ENCODE results near the gene LMF2. TPM values are rescaled to one million over a fixed set of nuclear protein-coding genes. Genes with fewer than 3 reads are reported as not detected.

LMF2 gene
- total RNA-seq, 1 experiment from 2014 or later: 56.9 TPM

DNA sequence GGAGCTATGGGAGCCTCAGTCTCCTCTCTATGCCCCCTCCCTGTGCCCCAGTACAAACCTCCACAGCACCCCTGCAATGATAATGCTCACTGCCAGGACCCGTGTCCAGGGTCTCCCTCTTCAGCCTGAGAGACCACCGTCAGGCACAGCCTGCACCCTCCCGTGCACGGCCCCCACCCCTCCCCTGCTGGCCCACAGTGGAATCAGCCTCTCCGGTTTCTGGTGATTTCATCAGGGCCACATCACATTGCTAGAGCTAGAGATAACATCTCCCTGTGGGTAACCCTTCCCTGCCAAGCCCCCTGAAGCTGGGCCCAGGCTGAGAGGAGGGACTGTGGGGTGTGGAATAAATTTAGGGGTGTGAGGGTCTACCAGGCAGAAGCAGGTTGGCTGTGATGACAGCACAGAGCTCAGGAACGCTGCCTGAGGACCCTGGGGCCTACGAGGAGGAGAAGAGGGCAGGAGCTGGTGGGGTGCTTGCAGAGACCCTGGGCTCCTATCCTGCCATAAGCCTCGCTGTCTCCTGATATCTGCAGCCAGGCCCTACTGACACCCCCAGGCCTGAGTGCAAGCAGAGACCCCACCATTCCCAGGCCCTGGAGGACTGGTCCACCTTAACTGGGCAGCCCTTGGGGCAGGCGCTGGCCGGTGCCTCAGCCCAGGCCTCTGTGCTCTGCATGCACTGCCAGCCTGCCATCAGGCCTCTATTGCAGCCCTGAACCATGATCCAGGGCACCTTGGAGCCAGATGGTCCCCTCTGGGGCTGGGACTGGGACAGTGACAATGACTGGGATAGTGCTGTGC, 38.2 kb upstream of the LMF2 start, which contains the start of gene KLHDC7B:
Gene KLHDC7B, plus strand, starts transcription at position 378 of the 804 bp plus-strand sequence. Its CDS starts 345 bp downstream, at position 723.
- Histone ChIP-seq H3K36me3 (ENCODE audit: control insufficient read depth in 1 of 2, insufficient read depth in 2 of 2, low read length in 2 of 2) (no peaks in the 10 kb centered on the region), H3K9ac (ENCODE audit: low read length) (peak within 1 kb of the TSS; percentile 53; the same call in 1 of the 2 replicates), H3K9me3 (ENCODE audit: control insufficient read depth in 1 of 2, insufficient read depth in 1 of 2, low read depth in 1 of 2, low read length in 2 of 2) (no peaks in the 10 kb centered on the region), H4K20me1 (ENCODE audit: insufficient read depth) (no peaks in the 10 kb centered on the region), H3K79me2 (ENCODE audit: insufficient read depth, low read length) (no peaks in the 10 kb centered on the region), H2AFZ (ENCODE audit: low read depth, low read length, poor library complexity, severe bottlenecking) (peak within 1 kb of the TSS; percentile 94), H3K9me2 (ENCODE audit: insufficient read depth) (no peaks in the 10 kb centered on the region), H3K27me3 (ENCODE audit: insufficient read depth, low read length) (no peaks in the 10 kb centered on the region), H3K4me2 (ENCODE audit: low read length) (peak within 1 kb of the TSS; percentile 77), H3K27ac (ENCODE audit: low read depth, low read length) (peak within 1 kb of the TSS; percentile 27; the same call in 1 of the 2 replicates), H3K4me3 (replicated peaks in 1 of 2; ENCODE audit: low read depth in 1 of 2, low read length in 2 of 2) (no peak within 1 kb of the TSS), H3K4me1 (ENCODE audit: control insufficient read depth in 1 of 2, insufficient read depth in 2 of 2, low read length in 2 of 2) (peaks cover 13 to 34% of the 10 kb centered on the region in 2 experiments; a peak in 3 of 4 replicates)
- RAD21 ChIA-PET (ENCODE audit: low non-redundant PET in 1 of 2, low total read pairs in 2 of 2, uncharacterized antibody in 2 of 2, unreplicated experiment in 2 of 2): no interaction called here
- CTCF ChIA-PET: interaction anchor here (0.8 to 1.8 kb wide), 3 partner anchors 10 to 20 kb away, joined by 3 to 6 read pairs (median 3); partner anchors contain the start of genes SCO2 and SYCE3
- DNase-seq (ENCODE audit: low read depth, low spot score) (no peak), ATAC-seq (no peak)
- POLR2A ChIA-PET: interaction anchor here (0.8 to 1.9 kb wide), 6 partner anchors 9 to 149 kb away, joined by 3 to 7 read pairs (median 6); partner anchors contain the start of gene TYMP
- no TSS peak for BruUV-seq (replicated peaks)
- no peak for TF ChIP-seq ELF1 (IDR thresholded peaks at IDR 0.05; ENCODE audit: borderline replicate concordance, low read depth)
- TF ChIP-seq, protein P1, sequence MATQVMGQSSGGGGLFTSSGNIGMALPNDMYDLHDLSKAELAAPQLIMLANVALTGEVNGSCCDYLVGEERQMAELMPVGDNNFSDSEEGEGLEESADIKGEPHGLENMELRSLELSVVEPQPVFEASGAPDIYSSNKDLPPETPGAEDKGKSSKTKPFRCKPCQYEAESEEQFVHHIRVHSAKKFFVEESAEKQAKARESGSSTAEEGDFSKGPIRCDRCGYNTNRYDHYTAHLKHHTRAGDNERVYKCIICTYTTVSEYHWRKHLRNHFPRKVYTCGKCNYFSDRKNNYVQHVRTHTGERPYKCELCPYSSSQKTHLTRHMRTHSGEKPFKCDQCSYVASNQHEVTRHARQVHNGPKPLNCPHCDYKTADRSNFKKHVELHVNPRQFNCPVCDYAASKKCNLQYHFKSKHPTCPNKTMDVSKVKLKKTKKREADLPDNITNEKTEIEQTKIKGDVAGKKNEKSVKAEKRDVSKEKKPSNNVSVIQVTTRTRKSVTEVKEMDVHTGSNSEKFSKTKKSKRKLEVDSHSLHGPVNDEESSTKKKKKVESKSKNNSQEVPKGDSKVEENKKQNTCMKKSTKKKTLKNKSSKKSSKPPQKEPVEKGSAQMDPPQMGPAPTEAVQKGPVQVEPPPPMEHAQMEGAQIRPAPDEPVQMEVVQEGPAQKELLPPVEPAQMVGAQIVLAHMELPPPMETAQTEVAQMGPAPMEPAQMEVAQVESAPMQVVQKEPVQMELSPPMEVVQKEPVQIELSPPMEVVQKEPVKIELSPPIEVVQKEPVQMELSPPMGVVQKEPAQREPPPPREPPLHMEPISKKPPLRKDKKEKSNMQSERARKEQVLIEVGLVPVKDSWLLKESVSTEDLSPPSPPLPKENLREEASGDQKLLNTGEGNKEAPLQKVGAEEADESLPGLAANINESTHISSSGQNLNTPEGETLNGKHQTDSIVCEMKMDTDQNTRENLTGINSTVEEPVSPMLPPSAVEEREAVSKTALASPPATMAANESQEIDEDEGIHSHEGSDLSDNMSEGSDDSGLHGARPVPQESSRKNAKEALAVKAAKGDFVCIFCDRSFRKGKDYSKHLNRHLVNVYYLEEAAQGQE (IDR thresholded peaks at IDR 0.05; ENCODE audit: low read depth): no peak
- peak; percentile 6 for TF ChIP-seq YY1 (IDR thresholded peaks at IDR 0.05; ENCODE audit: extremely low read depth, insufficient replicate concordance, low read depth, low read length)
- intact Hi-C loops (cut with micrococcal nuclease): no loop called here
